Measurements from ENCODE around the gene MEI1. TPM values are rescaled to one million over a fixed set of nuclear protein-coding genes. Genes with fewer than 3 reads are reported as not detected.

MEI1 gene
- total RNA-seq (2022; extraction: Qiagen RNA extraction), result 0.15 TPM in 1 of 5 replicates, not detected in the others

DNA sequence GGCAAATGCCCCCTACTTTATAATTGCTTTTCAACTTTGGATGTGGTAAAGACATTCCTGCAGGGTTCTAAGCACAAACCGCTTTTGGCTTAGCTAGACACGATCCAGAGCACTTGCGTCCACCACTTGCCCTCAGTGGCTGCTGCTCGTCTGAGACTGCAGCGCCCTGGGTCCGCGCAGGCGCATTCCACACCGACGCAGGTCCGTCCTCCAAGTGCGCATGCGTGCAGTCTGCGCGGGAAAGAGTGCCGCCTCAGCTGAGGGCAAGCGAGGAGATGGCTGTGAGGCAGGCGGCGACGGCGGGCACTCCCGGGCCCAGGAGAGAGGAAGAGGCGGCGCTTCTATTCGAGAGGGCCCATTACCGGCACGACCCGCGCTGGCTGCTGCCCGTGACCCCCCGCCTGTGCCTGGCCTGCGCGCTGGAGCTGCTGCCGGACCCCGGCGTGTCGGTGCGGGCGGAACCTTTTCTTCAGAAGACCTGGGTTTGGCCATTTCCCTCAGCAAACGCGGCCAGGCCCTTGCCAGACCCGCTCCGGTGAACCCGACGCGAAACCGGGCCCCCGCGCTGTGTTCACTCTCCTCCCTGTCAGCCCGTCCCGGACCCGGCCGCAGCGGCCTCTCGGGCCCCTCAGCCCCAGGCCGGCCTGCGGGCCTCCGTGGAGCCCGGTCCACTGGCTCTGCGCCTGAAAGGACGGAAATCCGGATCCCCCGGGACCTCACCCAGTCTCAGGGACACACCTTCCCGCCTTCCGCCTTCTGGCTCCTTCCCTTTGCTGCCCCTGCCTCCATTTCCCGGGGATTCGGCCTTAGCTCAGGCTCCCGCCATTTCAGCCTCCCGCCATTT, at the start of gene MEI1:
Gene MEI1, plus strand, starts transcription at position 240 of the 844 bp plus-strand sequence. Its CDS starts 36 bp downstream, at position 276.

DNA sequence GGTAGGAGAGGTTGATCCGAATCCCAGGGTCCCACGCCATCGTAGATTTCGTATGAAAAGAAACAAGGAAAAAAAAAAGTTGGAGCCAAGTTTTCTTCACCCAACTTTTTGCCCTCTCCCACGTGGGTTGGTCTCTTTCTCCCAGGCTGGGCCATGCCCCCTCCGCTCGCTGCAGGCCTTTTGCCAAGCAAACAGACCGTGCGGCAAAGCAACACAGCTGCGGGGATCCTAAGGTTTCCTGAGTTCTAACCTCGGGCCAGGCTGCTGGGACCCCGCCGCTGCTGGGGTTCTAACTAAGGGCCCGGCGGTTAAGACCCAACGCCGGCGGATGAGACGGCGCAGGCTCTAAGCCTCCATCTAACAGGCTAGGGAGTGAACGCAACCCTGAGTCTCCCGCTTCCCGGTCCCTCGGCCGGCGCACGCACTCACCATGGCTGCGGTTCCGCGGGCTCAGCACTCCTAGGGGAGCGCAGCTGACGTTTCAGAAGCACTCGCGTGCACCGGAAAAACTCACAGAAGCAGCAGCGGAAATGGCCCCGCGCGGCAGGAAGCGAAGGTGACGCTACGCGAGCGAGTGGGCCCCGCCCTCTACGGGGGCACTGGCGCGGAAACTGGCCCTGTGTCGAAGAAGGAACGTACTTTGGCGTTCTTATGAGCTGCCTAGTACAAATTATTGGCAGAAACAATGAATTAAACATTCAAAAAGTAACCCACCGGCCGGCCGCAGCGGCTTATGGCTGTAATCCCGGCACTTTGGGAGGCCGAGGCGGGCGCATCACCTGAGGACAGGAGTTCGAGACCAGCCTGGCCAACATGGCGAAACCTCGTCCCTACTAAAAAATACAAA, 10.7 kb upstream of the MEI1 start, which contains the start of gene SNU13:
Gene SNU13, minus strand, starts transcription at position 503 of the 847 bp plus-strand sequence. Its CDS starts 71 bp downstream, at position 432.

GRCh38 chr22:41800348-41801146, 101.2 kb downstream of the MEI1 start, which contains the start of gene CCDC134:
TSS of gene CCDC134 (plus strand) at chr22:41800679. CDS start at chr22:41808891, 8,212 bp downstream.

GRCh38 chr22:41832553-41833368, 133.5 kb downstream of the MEI1 start, which contains the start of gene SREBF2:
TSS of gene SREBF2 (plus strand) at chr22:41833105. CDS start at chr22:41833271, 166 bp downstream.

Other genes starting within 250 kb of the MEI1 start
- 56.9 to 71.4 TPM (median 60.5 TPM) in 5 replicates for gene PHF5A, start 230.8 kb upstream of the MEI1 start, total RNA-seq (2022; extraction: Qiagen RNA extraction)
- gene ACO2, start 230.4 kb upstream of the MEI1 start, total RNA-seq (2022; extraction: Qiagen RNA extraction), result 41.9 to 52.9 TPM (median 51.8 TPM) in 5 replicates
- 26.4 to 44.3 TPM (median 36.6 TPM) in 5 replicates for gene POLR3H, start 155.0 kb upstream of the MEI1 start, total RNA-seq (2022; extraction: Qiagen RNA extraction)
- gene CSDC2, start 138.5 kb upstream of the MEI1 start, total RNA-seq (2022; extraction: Qiagen RNA extraction), result 1.9 to 2.4 TPM (median 2.3 TPM) in 5 replicates
- 25.3 to 26.9 TPM (median 25.9 TPM) in 5 replicates for gene PMM1, start 109.7 kb upstream of the MEI1 start, total RNA-seq (2022; extraction: Qiagen RNA extraction)
- gene DESI1, start 78.5 kb upstream of the MEI1 start, total RNA-seq (2022; extraction: Qiagen RNA extraction), result 15.1 to 17.5 TPM (median 17.2 TPM) in 5 replicates
- 284 to 351 TPM (median 305 TPM) in 5 replicates for gene XRCC6, start 78.2 kb upstream of the MEI1 start, total RNA-seq (2022; extraction: Qiagen RNA extraction)
- 116 to 185 TPM (median 153 TPM) in 5 replicates for gene SNU13, start 10.6 kb upstream of the MEI1 start, total RNA-seq (2022; extraction: Qiagen RNA extraction)
- 2.5 to 3.8 TPM (median 3.3 TPM) in 5 replicates for gene CCDC134, start 101.2 kb downstream of the MEI1 start, total RNA-seq (2022; extraction: Qiagen RNA extraction)
- 19.8 to 32.9 TPM (median 30.5 TPM) in 5 replicates for gene SREBF2, start 133.6 kb downstream of the MEI1 start, total RNA-seq (2022; extraction: Qiagen RNA extraction)
- 0.07 to 0.31 TPM (median 0.11 TPM) in 5 replicates for gene SHISA8, start 215.6 kb downstream of the MEI1 start, total RNA-seq (2022; extraction: Qiagen RNA extraction)
- 0.09 to 0.23 TPM (median 0.19 TPM) in 5 replicates for gene TNFRSF13C, start 227.3 kb downstream of the MEI1 start, total RNA-seq (2022; extraction: Qiagen RNA extraction)
- gene CENPM, start 247.6 kb downstream of the MEI1 start, total RNA-seq (2022; extraction: Qiagen RNA extraction), result 23.9 to 33.0 TPM (median 27.6 TPM) in 5 replicates